AML-193 (cell line): Measurements from ENCODE around the gene GDF7.

ENCODE experiments used
- DNase-seq, 2 experiments: peaks; one replicate each; lab custom pipeline; 2025; lab: John Stamatoyannopoulos, UW

GDF7 gene

GRCh38 chr2:20662308-20662937, 4.5 kb upstream of the GDF7 start:
- no peak for DNase-seq

DNA sequence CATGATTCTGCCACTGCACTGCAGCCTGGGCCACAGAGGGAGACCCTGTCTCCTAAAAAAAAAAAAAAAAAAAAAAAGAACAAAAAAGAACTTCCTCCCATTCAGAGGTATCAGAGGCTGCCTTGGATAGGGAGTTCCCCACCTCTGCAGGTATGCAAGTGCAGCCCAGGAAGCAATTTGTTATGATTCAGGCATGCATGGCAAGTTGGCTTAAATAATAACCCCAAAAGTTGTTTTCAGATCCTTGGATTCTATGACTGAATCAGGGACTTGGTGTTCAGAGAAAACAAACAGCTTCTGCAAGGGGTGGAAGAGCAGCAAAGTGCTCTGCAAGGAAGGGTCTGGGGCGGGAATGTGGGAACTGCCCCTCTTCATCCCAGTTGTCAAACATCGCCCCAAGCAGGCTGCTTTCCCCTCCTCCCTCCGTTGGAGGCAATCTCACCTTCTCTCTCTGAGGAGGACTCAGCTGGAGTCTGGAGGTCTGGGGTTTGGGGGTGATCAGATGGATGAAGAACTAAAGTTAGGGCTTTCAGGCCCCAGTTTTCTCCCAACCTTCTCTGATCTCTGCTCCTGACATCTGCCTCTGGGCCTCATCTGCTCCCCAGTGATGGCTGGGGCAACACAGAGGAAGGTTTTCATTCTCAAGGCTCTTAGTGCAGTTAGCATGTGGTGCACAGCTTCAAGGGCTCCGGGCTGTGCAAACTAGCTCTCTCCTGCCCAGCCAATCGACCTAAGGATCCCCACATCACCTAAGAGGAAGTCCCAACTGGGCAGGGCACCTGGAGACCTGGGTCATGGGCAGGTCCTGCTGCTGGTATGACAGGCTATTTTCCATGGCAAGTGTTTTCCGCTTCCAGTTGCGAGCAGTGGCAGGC, 3.5 kb upstream of the GDF7 start:
- no peak for DNase-seq

- DNase-seq, result no peak
Observed at GRCh38 chr2:20664071-20664390, 2.9 kb upstream of the GDF7 start.

DNA sequence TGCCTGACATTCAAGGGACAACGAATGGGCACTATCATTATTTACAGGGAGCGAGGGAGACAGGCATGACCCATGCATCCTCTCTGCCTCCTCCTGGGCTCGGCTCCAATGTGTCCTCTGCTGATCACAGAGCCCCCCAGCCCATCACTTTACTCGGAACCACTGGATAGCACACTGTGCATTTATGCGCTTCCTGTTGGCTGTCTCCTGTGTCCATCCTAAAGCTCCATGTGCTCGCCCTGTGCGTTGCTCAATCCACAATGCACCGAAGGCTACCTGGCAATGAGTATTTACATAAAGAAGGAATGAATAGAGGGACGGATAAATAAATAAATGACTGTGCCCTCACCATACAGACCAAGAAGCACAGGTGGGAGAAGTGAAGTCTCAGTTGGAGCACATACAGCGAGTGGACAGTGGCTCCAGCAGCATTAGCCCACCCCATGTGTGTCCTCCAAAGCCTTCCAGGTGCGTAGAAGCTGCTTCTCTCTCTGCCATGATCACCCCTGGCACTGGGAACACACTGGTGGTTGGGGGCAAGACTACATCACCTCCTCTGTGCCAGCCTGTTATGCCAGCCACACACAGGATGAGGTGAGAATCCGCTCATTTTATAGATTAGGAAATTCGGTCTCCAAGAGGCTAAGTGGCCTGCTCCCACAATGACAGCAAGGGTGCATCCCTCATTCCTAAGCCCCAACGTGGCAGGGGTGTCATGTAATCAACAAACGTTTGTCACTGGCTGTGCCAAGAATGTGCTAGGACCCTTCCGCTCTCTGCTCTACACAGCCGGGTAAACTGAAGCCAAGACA, 2.3 kb upstream of the GDF7 start:
- no peak for DNase-seq

GRCh38 chr2:20665243-20666004, 1.5 kb upstream of the GDF7 start:
- no peak for DNase-seq

DNA sequence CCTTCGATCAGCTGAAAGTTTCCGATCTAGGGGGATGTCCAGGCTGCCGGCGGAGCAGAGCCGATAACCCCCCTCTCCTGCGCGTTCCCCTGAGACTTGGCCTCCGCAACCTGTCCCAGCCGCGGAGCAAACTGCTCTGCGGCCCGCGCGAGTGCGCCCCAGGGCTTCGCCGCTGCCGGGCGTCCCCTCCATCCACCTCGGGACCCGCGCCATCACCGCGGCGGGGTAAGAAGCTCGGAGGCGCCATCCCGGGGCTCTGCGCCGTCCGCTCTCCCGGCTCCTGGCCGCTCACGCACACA, 990 bp upstream of the GDF7 start:
- DNase-seq, result no peak

- no peak for DNase-seq
Observed at GRCh38 chr2:20667151-20667530, 197 bp downstream of the GDF7 start.

DNA sequence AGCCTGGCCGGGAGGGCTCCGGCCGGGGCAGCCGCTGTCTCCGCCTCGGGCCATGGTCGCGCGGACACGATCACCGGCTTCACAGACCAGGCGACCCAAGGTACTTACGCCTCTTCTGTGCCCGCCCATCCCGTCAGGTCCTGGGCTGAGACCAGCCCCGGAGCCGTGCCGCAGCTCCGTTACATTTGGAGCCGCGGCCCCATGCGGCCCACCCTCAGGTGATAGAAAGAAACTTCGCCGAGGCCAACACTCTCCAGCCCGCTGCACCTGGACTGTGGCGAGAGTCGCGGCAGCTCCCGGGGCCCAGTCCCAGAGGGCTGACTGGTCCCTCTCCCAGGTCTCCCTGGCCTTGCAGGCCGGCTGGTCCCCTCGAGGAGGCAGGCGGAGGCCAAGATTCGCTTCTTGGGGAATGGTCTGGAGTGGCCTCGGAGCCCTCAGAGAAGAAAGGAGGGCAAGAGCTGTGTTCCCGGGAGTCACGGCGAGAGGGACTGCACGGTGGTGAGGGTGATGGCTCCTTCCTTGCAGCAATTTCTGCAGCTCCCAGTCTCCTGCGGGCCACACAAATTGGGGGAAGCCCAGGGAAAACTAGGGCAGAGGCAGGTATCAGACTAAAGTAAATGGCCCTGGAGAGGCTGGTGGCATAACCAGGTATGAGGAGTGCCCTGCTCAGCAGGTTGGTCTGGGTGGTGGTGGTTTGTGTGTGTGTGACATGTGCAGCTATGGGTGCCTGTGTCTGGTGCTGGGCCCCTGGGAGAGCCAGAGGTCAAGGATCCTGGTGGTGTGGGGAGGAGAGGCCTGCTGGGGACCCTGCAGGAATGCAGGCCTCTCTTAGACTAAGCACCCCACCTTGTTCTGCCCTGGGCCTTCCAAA, 822 bp downstream of the GDF7 start:
- no peak for DNase-seq

DNA sequence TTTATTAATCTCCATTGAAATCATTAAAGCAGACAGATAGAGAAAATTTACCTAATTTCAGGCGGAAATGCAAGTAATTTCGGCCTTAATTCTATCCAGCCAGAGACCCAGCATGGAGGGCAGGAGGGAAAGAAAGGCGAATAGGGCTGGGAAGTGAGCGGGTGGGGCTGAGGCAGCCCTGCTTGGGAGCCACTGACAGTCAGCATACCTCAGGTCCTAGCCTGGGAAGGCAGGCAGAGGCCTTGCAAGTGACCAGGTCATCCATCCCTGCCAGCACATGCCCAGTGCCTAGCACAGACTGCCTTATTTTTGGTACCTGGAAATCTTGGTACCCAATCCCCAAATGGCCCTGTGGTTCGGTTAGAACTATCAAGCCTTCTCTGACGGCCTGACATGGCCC, 1.5 kb downstream of the GDF7 start:
- no peak for DNase-seq

DNA sequence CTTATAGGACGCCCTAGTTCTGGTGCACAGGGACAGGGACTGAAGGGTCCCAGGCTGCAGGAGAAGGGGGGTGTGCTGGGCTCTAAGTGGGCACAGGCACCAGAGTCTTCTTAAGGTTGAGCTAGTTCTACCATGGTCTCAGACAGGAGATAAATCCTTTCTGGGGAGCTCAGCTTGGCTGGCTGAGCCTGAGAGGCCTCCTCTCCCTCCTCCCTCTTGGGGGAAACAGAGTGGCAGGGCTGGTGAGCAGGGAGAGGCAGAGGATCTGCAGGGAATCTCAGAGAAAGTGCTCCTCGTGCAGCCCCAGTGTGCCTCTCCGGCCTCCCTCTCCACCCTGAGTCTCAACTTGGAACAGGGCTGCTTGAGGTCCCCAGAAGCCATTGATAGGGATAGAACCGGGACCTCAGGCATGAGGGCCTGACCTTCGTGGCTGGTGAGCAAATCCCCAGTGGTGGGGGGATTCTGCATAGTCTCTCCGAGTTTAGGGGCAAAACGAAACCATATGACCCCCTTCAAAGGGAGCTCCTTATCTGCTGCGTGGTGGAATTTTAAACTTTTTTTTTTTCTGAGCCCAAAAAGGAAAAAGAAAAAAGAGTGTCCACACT, 2.0 kb downstream of the GDF7 start:
- DNase-seq, result no peak

DNA sequence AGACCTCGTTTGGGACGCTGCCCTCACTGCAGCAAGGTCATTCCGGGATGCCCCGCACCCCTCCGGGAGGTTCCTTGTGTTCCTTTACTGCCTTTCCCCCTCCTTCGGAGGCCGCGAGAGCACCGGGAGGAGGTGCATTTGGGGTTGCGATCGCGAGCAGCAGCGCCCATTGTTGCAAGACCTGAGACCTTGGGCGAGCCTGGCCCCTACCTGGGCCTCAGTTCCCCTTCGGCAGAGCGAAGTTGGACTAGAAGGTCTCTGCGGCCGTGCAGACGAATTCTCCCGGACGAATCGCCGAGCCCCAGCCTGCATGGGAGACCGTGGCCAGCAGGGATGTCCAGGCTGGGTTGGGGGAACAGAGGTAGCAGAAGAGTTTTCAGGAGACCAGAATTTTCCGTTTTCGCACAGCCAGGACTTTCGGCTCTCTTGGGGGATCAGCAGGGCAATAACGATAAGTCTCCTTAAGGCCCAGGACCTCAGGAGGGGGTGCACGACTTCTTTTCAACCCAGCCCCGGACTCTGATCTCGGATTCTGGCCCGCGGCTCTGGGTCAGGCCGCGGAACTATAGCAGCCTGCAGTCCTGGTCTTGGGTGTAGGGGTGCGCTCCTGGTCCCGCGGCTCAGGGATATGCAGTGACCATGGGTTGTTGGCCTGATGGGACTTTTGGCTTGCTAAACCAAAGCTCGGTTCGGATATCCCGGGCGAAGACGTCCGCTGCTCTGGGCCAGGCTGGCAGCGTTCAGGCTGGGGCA, 2.8 kb downstream of the GDF7 start:
- DNase-seq, result no peak

DNA sequence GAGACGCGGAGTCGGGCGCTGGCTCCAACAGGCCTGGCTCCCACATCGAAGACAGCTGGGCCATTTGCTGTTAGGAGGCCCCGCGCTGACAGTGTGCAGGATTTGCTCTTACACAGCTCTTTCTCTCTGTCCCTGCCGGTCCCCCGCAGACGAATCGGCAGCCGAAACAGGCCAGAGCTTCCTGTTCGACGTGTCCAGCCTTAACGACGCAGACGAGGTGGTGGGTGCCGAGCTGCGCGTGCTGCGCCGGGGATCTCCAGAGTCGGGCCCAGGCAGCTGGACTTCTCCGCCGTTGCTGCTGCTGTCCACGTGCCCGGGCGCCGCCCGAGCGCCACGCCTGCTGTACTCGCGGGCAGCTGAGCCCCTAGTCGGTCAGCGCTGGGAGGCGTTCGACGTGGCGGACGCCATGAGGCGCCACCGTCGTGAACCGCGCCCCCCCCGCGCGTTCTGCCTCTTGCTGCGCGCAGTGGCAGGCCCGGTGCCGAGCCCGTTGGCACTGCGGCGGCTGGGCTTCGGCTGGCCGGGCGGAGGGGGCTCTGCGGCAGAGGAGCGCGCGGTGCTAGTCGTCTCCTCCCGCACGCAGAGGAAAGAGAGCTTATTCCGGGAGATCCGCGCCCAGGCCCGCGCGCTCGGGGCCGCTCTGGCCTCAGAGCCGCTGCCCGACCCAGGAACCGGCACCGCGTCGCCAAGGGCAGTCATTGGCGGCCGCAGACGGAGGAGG, 3.5 kb downstream of the GDF7 start:
- no peak for DNase-seq

GRCh38 chr2:20671036-20671735, 4.2 kb downstream of the GDF7 start:
- DNase-seq, result no peak

- no peak for DNase-seq
Observed at GRCh38 chr2:20671736-20672080, 4.8 kb downstream of the GDF7 start.

DNA sequence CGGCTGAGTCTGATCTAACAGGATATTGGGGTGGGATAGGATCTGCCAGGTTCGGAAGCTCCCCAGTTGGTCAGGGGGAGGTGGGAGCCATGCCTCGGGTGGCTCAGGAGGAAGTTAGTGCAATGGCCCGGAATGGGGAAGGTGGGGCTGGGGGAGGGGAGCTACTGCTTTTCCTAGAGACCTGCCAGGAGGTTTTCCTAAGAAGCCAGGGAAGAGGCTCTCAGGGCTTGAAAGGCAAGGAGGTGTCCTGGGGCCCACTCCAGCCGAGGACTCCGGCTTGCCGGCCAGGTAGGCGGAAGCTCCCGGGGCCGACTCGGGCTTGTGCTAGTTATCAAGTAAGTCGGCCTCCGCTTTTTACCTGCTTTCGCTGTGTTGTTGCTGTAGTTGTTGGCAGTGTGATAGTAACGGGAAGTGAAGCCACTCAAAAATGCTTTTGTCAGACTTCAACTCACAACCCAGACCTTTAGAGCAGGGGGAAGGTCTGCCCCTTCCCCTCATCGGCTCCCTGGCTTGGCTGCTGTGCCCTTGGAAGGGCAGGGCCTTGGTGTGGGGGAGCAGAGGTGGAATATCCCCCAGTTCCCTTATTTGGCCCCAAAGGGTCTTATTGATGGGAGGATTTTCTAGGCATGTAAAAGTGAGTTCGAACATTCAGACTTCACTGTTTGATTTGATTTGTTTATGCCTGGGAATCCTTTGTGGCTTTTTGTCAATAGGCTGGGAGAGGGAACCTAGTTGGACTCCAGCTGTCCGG, 5.4 kb downstream of the GDF7 start:
- DNase-seq, result no peak

- DNase-seq, result no peak
Observed at GRCh38 chr2:20673686-20674308, 6.9 kb downstream of the GDF7 start.

GRCh38 chr2:20674309-20674965, 7.5 kb downstream of the GDF7 start:
- DNase-seq, result no peak
